HCT116 (cell line): Measurements from ENCODE around the gene TMEM154. TPM values are rescaled to one million over a fixed set of nuclear protein-coding genes. Genes with fewer than 3 reads are reported as not detected.

Experiments
- ATAC-seq: fragments of 200-7000 bp; cut with Tn5 transposase; 2 replicates; pipeline ENCODE4 v1.9.1; 2020; ENCODE audit warnings: mild to moderate bottlenecking, moderate library complexity
- BruUV-seq: library from RNA; stranded (reverse); fragments of 400-500 nt; replicated peaks from 2 replicates; lab custom pipeline; 2021; lab: Mats Ljungman, UMichigan
- CTCF ChIA-PET: fragments of 300-600 bp; sonication (Branson Sonifier 250); formaldehyde crosslinking; loops from one replicate; lab custom pipeline; 2021; ENCODE audit warnings: antibody characterized with exemption; lab: Charles Lee
- POLR2A ChIA-PET: fragments of 300-600, 350-600 bp; sonication (Branson Sonifier 250); formaldehyde crosslinking; loops from one replicate; lab custom pipeline; 2021; ENCODE audit warnings: antibody characterized with exemption; lab: Charles Lee
- RAD21 ChIA-PET, 2 experiments: fragments of 300-600 bp; sonication (Branson Sonifier 250); formaldehyde crosslinking; loops; one replicate each; lab custom pipeline; 2023; ENCODE audit warnings: low total read pairs in 2 of 2; ENCODE audit not compliant: uncharacterized antibody in 2 of 2, unreplicated experiment in 2 of 2, low non-redundant PET in 1 of 2; lab: Charles Lee
- DNase-seq: peaks from one replicate; pipeline ENCODE4 v3.0.0-alpha.2; 2010; ENCODE audit warnings: low read depth, low spot score
- H2AFZ ChIP-seq: fragments of 200-600 bp; shearing (Covaris generic), sonication (generic); 2 replicates; pipeline ENCODE4 v1.6.1; 2017; ENCODE audit warnings: low read depth, mixed run types, mixed read lengths, antibody characterized with exemption, low read length; ENCODE audit not compliant: poor library complexity, severe bottlenecking
- H3K27ac ChIP-seq: 2 replicates; pipeline ENCODE4 v1.5.1; 2012; ENCODE audit warnings: low read depth, low read length
- H3K27me3 ChIP-seq: fragments of 200-600 bp; sonication (generic); 2 replicates; pipeline ENCODE4 v1.6.1; 2016; ENCODE audit warnings: mixed run types, low read length, mixed read lengths; ENCODE audit not compliant: insufficient read depth
- H3K36me3 ChIP-seq, 2 experiments: fragments of 200-500 bp in 1 of 2; fragments of 200-600 bp in 1 of 2; sonication (Bioruptor generic) in 1 of 2; sonication (generic) in 1 of 2; 2 replicates each; pipeline versions ENCODE4 v1.5.1 to v1.6.1; 2014 to 2016; ENCODE audit warnings: low read length in 2 of 2, inconsistent platforms in 1 of 2, mixed read lengths in 1 of 2, mixed run types in 1 of 2; ENCODE audit not compliant: insufficient read depth in 2 of 2, control insufficient read depth in 1 of 2
- H3K4me1 ChIP-seq, 2 experiments: fragments of 200-600 bp in 1 of 2; sonication (generic) in 1 of 2; 2 replicates each; pipeline versions ENCODE4 v1.5.1 to v1.6.1; 2012 to 2017; ENCODE audit warnings: low read length in 2 of 2, inconsistent platforms in 1 of 2, mild to moderate bottlenecking in 1 of 2, mixed read lengths in 1 of 2, mixed run types in 1 of 2, moderate library complexity in 1 of 2; ENCODE audit not compliant: insufficient read depth in 2 of 2, control insufficient read depth in 1 of 2
- H3K4me2 ChIP-seq: fragments of 200-600 bp; sonication (generic); 2 replicates; pipeline ENCODE4 v1.6.1; 2017; ENCODE audit warnings: mixed run types, low read length, mixed read lengths
- H3K4me3 ChIP-seq, 2 experiments: fragments of 200-600 bp in 1 of 2; sonication (generic) in 1 of 2; replicated peaks in 1 of 2; 2 replicates each; pipeline ENCODE4 v1.5.1; 2011 to 2016; ENCODE audit warnings: low read length in 2 of 2, control low read depth in 1 of 2, low read depth in 1 of 2, mild to moderate bottlenecking in 1 of 2, mixed read lengths in 1 of 2, mixed run types in 1 of 2
- H3K79me2 ChIP-seq: fragments of 200-600 bp; sonication (generic); 2 replicates; pipeline ENCODE4 v1.6.1; 2017; ENCODE audit warnings: mild to moderate bottlenecking, mixed run types, low read length, moderate library complexity, mixed read lengths; ENCODE audit not compliant: insufficient read depth
- H3K9ac ChIP-seq: fragments of 200-600 bp; sonication (generic); 2 replicates; pipeline ENCODE4 v1.6.1; 2016; ENCODE audit warnings: low read length, mixed read lengths
- H3K9me2 ChIP-seq: fragments of 200-600 bp; sonication (generic), shearing (Covaris generic); 2 replicates; pipeline ENCODE4 v1.6.1; 2017; ENCODE audit warnings: mixed run types, mild to moderate bottlenecking, moderate library complexity; ENCODE audit not compliant: insufficient read depth
- H3K9me3 ChIP-seq, 2 experiments: fragments of 200-500 bp in 1 of 2; fragments of 200-600 bp in 1 of 2; sonication (Bioruptor generic) in 1 of 2; sonication (generic) in 1 of 2; 2 replicates each; pipeline ENCODE4 v1.6.1; 2014 to 2017; ENCODE audit warnings: low read length in 2 of 2, mixed read lengths in 2 of 2, inconsistent platforms in 1 of 2, low read depth in 1 of 2, mild to moderate bottlenecking in 1 of 2, mixed run types in 1 of 2, moderate library complexity in 1 of 2; ENCODE audit not compliant: control insufficient read depth in 1 of 2, insufficient read depth in 1 of 2
- H4K20me1 ChIP-seq: fragments of 200-600 bp; sonication (generic), shearing (Covaris generic); 2 replicates; pipeline ENCODE4 v1.6.1; 2017; ENCODE audit warnings: mixed run types, mild to moderate bottlenecking, moderate library complexity; ENCODE audit not compliant: insufficient read depth
- CEBPB ChIP-seq: IDR thresholded peaks from 2 replicates; pipeline ENCODE4 v1.6.1; 2012; ENCODE audit warnings: low read depth
- POLR2A ChIP-seq: IDR thresholded peaks from 2 replicates; pipeline ENCODE4 v1.7.0; 2011; ENCODE audit warnings: borderline replicate concordance; ENCODE audit not compliant: insufficient read depth, insufficient read length; ENCODE audit errors: extremely low read depth
- RAD21 ChIP-seq: IDR thresholded peaks from 2 replicates; pipeline ENCODE4 v1.6.1; 2012; ENCODE audit warnings: low read depth, mild to moderate bottlenecking
- TCF7L2 ChIP-seq: IDR thresholded peaks from 2 replicates; pipeline ENCODE4 v1.7.0; 2011; ENCODE audit warnings: borderline replicate concordance, inconsistent platforms; ENCODE audit not compliant: insufficient read depth, insufficient read length; ENCODE audit errors: extremely low read depth
- ZFX ChIP-seq: fragments of 450-650 bp; IDR thresholded peaks from 2 replicates; pipeline ENCODE4 v1.6.1; 2017
- intact Hi-C: fragments of 100-400 bp; cut with micrococcal nuclease; formaldehyde crosslinking; loops from 2 replicates; pipeline ENCODE4 v1.10.0; 2022
- total RNA-seq: library from RNA; stranded (reverse); gene quantifications from one replicate; pipeline ENCODE4 v1.2.1, GENCODE V29; 2021; ENCODE audit not compliant: unreplicated experiment

TMEM154 gene
- total RNA-seq, 1 experiment from 2014 or later: 2.4 TPM

DNA sequence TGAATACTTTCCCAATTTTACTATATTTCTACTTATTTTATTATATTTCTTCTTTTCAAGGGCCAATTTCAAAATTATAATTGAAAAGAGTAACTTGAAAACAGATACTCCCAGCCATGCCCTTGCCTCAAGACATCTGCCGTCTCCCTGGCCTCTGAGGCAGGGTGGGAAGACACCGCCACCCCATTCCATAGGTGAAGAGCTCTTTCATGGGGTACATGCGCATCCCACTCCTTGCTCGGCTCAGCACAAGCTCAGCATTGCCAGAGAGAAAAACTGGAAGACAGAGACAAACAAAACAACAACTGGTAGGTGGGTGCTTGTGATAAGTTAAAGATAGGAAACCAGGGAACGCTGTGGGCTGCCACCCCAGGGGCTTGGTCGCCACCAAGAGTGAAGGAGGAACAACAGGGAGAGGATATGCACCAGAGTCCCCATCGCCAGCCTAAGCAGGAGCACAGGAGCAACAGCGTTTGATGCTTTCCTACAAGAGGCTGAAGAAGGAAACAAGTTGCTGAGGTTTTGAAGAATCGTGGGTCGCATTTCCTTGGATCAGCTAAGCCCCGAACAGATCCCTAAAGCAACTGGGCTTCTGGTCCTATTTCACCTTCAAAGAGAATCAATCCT is 11.3 kb downstream of the TMEM154 start:
- intact Hi-C loops: no loop called here
- Histone ChIP-seq H3K27ac (no peak overlapping the region), H3K9me3 (no peaks in the 10 kb centered on the region), H3K9ac (no peak overlapping the region), H3K27me3 (no peaks in the 10 kb centered on the region), H3K9me2 (no peaks in the 10 kb centered on the region), H3K36me3 (no peaks in the 10 kb centered on the region), H3K4me2 (no peak overlapping the region), H3K4me3 (no peak overlapping the region), H3K4me1 (no peaks in the 10 kb centered on the region), H2AFZ (no peak overlapping the region), H3K79me2 (no peaks in the 10 kb centered on the region), H4K20me1 (no peaks in the 10 kb centered on the region)
- ChIA-PET CTCF (no interaction called here), RAD21 (no interaction called here), POLR2A (interaction anchor here (1.4 kb wide), 1 partner anchor 8 kb away, joined by 3 read pairs; no protein-coding TSS in a partner anchor)
- BruUV-seq: no TSS peak
- no peak for TF ChIP-seq RAD21
- DNase-seq (no peak), ATAC-seq (no peak)

GRCh38 chr4:152667781-152668180 is 12.0 kb downstream of the TMEM154 start:
- Histone ChIP-seq H3K4me2 (no peak overlapping the region), H2AFZ (no peak overlapping the region), H3K36me3 (no peaks in the 10 kb centered on the region), H3K9ac (no peak overlapping the region), H3K27ac (no peak overlapping the region), H3K4me3 (no peak overlapping the region), H4K20me1 (no peaks in the 10 kb centered on the region), H3K9me3 (no peaks in the 10 kb centered on the region), H3K9me2 (no peaks in the 10 kb centered on the region), H3K79me2 (no peaks in the 10 kb centered on the region), H3K4me1 (no peaks in the 10 kb centered on the region), H3K27me3 (no peaks in the 10 kb centered on the region)
- RAD21 ChIA-PET: no interaction called here
- intact Hi-C loops: no loop called here
- TF ChIP-seq TCF7L2 (no peak), CEBPB (no peak), ZFX (no peak), POLR2A (no peak)
- BruUV-seq: no TSS peak
- no peak for DNase-seq
- POLR2A ChIA-PET: interaction anchor here (1.4 kb wide), 1 partner anchor 9 kb away, joined by 3 read pairs; no protein-coding TSS in a partner anchor
- ATAC-seq: no peak
- CTCF ChIA-PET: no interaction called here
